Tibial artery (tissue), 4 donors: ENCODE measurements around the gene ATP6AP1.

ENCODE experiments used
- DNase-seq, 2 donors: peaks; one replicate each; pipeline ENCODE4 v3.0.0-alpha.2; 2019
- H3K27ac ChIP-seq, 2 donors: fragments of 200-600 bp; sonication (generic) in 1 of 2; 1 replicate in 1 of 2; 2 replicates in 1 of 2; pipeline ENCODE4 v1.5.1; 2018 to 2019; ENCODE audit warnings: mild to moderate bottlenecking in 1 of 2
- H3K27me3 ChIP-seq, 2 donors: fragments of 200-600 bp; sonication (generic) in 1 of 2; one replicate each; pipeline versions ENCODE4 v1.5.1 to v1.6.0; 2016 to 2019
- H3K36me3 ChIP-seq, 3 donors: fragments of 200-600 bp; sonication (generic) in 2 of 3; one replicate each; pipeline ENCODE4 v1.5.1; 2016 to 2019; ENCODE audit warnings: mild to moderate bottlenecking in 2 of 3
- H3K4me1 ChIP-seq, 4 donors: fragments of 200-600 bp; sonication (generic) in 2 of 4; 1 replicate in 3 of 4; 2 replicates in 1 of 4; pipeline ENCODE4 v1.5.1; 2016 to 2019
- H3K4me3 ChIP-seq, 2 donors: fragments of 200-600 bp; sonication (generic) in 1 of 2; 1 replicate in 1 of 2; 2 replicates in 1 of 2; pipeline ENCODE4 v1.5.1; 2018 to 2019; ENCODE audit warnings: mild to moderate bottlenecking in 2 of 2
- H3K9me3 ChIP-seq, 3 donors: fragments of 200-600 bp; sonication (generic) in 1 of 3; one replicate each; pipeline ENCODE4 v1.5.1; 2016 to 2019
- intact Hi-C: fragments of 100-400 bp; cut with DNase I; formaldehyde crosslinking; loops from one replicate; pipeline ENCODE4 v1.15.0; 2023; ENCODE audit warnings: low total_unique reads
- TF ChIP-seq, protein P1 (sequence below), 2 experiments: fragments of 200-600 bp in 1 of 2; fragments of 450-650 bp in 1 of 2; IDR thresholded peaks; one replicate each; pipeline ENCODE4 v1.5.1; 2017 to 2019; ENCODE audit warnings: antibody characterized with exemption in 2 of 2, mild to moderate bottlenecking in 1 of 2, moderate library complexity in 1 of 2

The ATP6AP1 gene

GRCh38 chrX:154411981-154412340 lies 16.5 kb upstream of the ATP6AP1 start:
- no peaks in the 10 kb centered on the region for H3K9me3 ChIP-seq
- peaks cover 0 to 13% (median 0%) of the 10 kb centered on the region in 3 donors for H3K36me3 ChIP-seq
- H3K4me1 ChIP-seq, result peaks cover 0 to 26% (median 5%) of the 10 kb centered on the region in 4 donors
- peak overlapping the region; percentile 95 to 96 for H3K27ac ChIP-seq
- TF ChIP-seq, protein P1, sequence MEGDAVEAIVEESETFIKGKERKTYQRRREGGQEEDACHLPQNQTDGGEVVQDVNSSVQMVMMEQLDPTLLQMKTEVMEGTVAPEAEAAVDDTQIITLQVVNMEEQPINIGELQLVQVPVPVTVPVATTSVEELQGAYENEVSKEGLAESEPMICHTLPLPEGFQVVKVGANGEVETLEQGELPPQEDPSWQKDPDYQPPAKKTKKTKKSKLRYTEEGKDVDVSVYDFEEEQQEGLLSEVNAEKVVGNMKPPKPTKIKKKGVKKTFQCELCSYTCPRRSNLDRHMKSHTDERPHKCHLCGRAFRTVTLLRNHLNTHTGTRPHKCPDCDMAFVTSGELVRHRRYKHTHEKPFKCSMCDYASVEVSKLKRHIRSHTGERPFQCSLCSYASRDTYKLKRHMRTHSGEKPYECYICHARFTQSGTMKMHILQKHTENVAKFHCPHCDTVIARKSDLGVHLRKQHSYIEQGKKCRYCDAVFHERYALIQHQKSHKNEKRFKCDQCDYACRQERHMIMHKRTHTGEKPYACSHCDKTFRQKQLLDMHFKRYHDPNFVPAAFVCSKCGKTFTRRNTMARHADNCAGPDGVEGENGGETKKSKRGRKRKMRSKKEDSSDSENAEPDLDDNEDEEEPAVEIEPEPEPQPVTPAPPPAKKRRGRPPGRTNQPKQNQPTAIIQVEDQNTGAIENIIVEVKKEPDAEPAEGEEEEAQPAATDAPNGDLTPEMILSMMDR (IDR thresholded peaks at IDR 0.05), result no peak
- peak overlapping the region; percentile 88 to 89 for H3K4me3 ChIP-seq
- intact Hi-C loops, result no loop called here
- no peaks in the 10 kb centered on the region for H3K27me3 ChIP-seq
- DNase-seq, result peak; percentile 76 to 88

DNA sequence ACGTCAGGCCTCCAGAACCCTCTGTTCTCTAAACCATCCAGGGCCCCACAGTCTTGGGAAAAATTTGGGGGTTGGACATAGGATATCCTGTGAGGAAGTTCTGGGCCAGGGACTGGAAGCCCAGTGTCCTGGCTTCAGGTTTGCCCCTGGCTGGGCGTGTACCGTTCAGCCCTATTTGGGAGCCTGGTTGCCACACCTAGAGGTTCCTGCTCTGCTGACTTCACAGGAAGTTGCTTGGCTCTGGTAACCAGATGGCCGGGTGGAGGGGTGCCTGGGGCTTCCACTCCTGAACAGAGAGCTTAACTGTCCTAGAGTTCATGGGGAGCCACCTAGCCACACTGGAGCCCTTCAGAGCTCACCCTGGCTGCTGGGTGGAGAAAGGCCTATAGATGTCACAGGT lies 16.0 kb upstream of the ATP6AP1 start:
- no peaks in the 10 kb centered on the region for H3K9me3 ChIP-seq
- no peaks in the 10 kb centered on the region for H3K27me3 ChIP-seq
- H3K4me1 ChIP-seq, result peaks cover 0 to 26% (median 5%) of the 10 kb centered on the region in 4 donors
- TF ChIP-seq, protein P1 (IDR thresholded peaks at IDR 0.05), result no peak
- peak overlapping the region; percentile 95 to 96 for H3K27ac ChIP-seq
- no peak for DNase-seq
- peak overlapping the region; percentile 88 to 89 for H3K4me3 ChIP-seq
- intact Hi-C loops, result no loop called here
- peaks cover 0 to 13% (median 0%) of the 10 kb centered on the region in 3 donors for H3K36me3 ChIP-seq

DNA sequence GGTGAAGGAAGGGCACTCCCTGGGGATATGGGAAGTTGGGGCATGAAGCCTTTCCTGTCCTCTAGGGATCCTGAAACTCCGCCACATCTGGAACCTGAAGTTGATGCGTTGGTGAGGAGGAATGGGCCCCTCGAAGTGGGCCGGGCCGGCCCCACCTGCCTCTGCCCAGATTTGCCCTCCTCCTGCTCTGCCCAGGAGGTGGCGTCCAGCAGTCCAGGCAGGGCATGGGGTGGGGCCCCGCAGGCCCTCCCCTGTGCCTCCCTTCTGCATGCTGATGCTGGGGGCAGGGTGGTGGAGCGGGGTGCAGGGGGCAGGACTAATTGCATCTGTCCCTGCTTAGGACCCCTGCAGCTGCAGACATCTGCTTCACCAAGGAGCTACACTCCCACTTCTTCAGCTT lies 15.3 kb upstream of the ATP6AP1 start:
- no peaks in the 10 kb centered on the region for H3K9me3 ChIP-seq
- no peaks in the 10 kb centered on the region for H3K27me3 ChIP-seq
- intact Hi-C loops, result no loop called here
- no peak overlapping the region for H3K4me3 ChIP-seq
- H3K4me1 ChIP-seq, result peaks cover 0 to 22% (median 5%) of the 10 kb centered on the region in 4 donors
- TF ChIP-seq, protein P1 (IDR thresholded peaks at IDR 0.05), result no peak
- H3K36me3 ChIP-seq, result peaks cover 0 to 13% (median 0%) of the 10 kb centered on the region in 3 donors
- peak overlapping the region; percentile 95 to 96 for H3K27ac ChIP-seq
- DNase-seq, result no peak

- Histone ChIP-seq H3K4me3 (no peak overlapping the region), H3K27ac (no peak overlapping the region), H3K27me3 (no peaks in the 10 kb centered on the region), H3K4me1 (peaks cover 0 to 7% (median 2%) of the 10 kb centered on the region in 4 donors), H3K36me3 (peaks cover 0 to 24% (median 0%) of the 10 kb centered on the region in 3 donors), H3K9me3 (no peaks in the 10 kb centered on the region)
- intact Hi-C loops, result no loop called here
- TF ChIP-seq, protein P1 (IDR thresholded peaks at IDR 0.05), result no peak
- DNase-seq, result no peak
These were observed 11.3 kb upstream of the ATP6AP1 start for GRCh38 chrX:154417157-154417556.

DNA sequence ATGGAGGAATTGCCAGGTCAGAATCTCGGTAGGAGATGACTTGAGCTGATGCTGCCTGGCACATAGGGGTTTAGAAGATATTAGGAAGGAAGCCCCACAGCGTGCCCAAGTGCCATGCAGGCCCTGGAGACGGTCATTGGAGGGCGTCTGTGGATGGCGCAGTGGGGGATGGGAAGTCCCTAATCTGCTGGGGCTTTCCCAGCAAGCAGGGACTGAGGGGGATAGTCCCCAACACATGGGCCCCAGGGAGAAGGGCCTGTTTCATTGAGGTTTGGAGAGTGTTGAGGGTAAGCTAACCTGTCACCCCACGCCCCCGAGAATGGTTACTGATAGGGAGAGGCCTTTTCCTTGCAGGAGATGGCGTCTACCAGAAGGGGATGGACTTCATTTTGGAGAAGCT lies 9.3 kb upstream of the ATP6AP1 start:
- no peaks in the 10 kb centered on the region for H3K9me3 ChIP-seq
- TF ChIP-seq, protein P1 (IDR thresholded peaks at IDR 0.05), result no peak
- peaks cover 0 to 12% (median 0%) of the 10 kb centered on the region in 3 donors for H3K36me3 ChIP-seq
- H3K4me1 ChIP-seq, result no peaks in the 10 kb centered on the region
- H3K27me3 ChIP-seq, result no peaks in the 10 kb centered on the region
- H3K4me3 ChIP-seq, result no peak overlapping the region
- no peak for DNase-seq
- H3K27ac ChIP-seq, result no peak overlapping the region
- intact Hi-C loops, result no loop called here
